Measurements from ENCODE around the gene DACH1.

DNA sequence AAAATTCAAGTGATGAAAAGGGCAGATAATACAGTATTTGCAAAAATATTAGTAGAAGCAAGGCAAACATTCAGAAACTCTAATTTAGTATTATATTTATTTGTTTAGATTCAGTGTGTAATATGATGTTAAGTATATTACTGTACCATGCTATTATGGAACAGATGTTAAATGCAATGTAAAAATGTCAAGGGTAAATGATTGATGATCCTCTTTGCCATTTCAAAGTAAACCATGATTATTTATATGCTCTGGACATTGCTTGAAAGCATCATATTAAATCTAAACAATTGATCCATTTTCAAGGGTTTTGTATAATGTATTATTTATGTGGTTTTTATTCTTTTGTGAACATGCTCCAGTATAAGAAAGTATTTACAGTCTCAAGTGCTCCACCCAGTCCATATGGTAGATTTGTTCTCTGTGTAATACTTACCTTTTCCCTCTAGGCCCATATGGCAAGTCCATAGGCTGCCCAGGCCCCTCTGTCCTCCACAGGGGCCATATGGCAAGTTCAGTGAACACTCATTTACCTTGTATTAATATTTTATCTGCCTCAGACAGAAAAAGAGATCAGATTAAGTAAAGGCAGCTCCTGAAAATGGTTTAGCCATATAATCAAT lies 353.5 kb downstream of the DACH1 start:
- TF ChIP-seq ZNF138 (CRISPR knock-in tag; conservative IDR thresholded peaks at IDR 0.05) (no peak), ZNF416 (CRISPR knock-in tag; IDR thresholded peaks at IDR 0.05) (no peak), FOXP1 (CRISPR knock-in tag; IDR thresholded peaks at IDR 0.05; ENCODE audit: borderline replicate concordance) (no peak), ZBTB21 (CRISPR knock-in tag; IDR thresholded peaks at IDR 0.05; ENCODE audit: borderline replicate concordance) (no peak), ZNF121 (CRISPR knock-in tag; IDR thresholded peaks at IDR 0.05) (no peak), RELA (CRISPR knock-in tag; IDR thresholded peaks at IDR 0.05; ENCODE audit: borderline replicate concordance) (no peak), GRHL2 (CRISPR knock-in tag; IDR thresholded peaks at IDR 0.05; ENCODE audit: insufficient replicate concordance, severe bottlenecking) (no peak), TP53 (CRISPR knock-in tag; IDR thresholded peaks at IDR 0.05) (no peak)
- TF ChIP-seq, protein P1, sequence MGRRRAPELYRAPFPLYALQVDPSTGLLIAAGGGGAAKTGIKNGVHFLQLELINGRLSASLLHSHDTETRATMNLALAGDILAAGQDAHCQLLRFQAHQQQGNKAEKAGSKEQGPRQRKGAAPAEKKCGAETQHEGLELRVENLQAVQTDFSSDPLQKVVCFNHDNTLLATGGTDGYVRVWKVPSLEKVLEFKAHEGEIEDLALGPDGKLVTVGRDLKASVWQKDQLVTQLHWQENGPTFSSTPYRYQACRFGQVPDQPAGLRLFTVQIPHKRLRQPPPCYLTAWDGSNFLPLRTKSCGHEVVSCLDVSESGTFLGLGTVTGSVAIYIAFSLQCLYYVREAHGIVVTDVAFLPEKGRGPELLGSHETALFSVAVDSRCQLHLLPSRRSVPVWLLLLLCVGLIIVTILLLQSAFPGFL (CRISPR knock-in tag; IDR thresholded peaks at IDR 0.05; ENCODE audit: borderline replicate concordance): no peak
- TF ChIP-seq, protein P2, sequence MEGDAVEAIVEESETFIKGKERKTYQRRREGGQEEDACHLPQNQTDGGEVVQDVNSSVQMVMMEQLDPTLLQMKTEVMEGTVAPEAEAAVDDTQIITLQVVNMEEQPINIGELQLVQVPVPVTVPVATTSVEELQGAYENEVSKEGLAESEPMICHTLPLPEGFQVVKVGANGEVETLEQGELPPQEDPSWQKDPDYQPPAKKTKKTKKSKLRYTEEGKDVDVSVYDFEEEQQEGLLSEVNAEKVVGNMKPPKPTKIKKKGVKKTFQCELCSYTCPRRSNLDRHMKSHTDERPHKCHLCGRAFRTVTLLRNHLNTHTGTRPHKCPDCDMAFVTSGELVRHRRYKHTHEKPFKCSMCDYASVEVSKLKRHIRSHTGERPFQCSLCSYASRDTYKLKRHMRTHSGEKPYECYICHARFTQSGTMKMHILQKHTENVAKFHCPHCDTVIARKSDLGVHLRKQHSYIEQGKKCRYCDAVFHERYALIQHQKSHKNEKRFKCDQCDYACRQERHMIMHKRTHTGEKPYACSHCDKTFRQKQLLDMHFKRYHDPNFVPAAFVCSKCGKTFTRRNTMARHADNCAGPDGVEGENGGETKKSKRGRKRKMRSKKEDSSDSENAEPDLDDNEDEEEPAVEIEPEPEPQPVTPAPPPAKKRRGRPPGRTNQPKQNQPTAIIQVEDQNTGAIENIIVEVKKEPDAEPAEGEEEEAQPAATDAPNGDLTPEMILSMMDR (IDR thresholded peaks at IDR 0.05): no peak
- TF ChIP-seq, protein P3, sequence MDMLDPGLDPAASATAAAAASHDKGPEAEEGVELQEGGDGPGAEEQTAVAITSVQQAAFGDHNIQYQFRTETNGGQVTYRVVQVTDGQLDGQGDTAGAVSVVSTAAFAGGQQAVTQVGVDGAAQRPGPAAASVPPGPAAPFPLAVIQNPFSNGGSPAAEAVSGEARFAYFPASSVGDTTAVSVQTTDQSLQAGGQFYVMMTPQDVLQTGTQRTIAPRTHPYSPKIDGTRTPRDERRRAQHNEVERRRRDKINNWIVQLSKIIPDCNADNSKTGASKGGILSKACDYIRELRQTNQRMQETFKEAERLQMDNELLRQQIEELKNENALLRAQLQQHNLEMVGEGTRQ (CRISPR knock-in tag; IDR thresholded peaks at IDR 0.05): no peak
- TF ChIP-seq, protein P4, sequence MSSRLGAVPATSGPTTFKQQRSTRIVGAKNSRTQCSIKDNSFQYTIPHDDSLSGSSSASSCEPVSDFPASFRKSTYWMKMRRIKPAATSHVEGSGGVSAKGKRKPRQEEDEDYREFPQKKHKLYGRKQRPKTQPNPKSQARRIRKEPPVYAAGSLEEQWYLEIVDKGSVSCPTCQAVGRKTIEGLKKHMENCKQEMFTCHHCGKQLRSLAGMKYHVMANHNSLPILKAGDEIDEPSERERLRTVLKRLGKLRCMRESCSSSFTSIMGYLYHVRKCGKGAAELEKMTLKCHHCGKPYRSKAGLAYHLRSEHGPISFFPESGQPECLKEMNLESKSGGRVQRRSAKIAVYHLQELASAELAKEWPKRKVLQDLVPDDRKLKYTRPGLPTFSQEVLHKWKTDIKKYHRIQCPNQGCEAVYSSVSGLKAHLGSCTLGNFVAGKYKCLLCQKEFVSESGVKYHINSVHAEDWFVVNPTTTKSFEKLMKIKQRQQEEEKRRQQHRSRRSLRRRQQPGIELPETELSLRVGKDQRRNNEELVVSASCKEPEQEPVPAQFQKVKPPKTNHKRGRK (CRISPR knock-in tag; IDR thresholded peaks at IDR 0.05; ENCODE audit: borderline replicate concordance): no peak
- TF ChIP-seq, protein P5, sequence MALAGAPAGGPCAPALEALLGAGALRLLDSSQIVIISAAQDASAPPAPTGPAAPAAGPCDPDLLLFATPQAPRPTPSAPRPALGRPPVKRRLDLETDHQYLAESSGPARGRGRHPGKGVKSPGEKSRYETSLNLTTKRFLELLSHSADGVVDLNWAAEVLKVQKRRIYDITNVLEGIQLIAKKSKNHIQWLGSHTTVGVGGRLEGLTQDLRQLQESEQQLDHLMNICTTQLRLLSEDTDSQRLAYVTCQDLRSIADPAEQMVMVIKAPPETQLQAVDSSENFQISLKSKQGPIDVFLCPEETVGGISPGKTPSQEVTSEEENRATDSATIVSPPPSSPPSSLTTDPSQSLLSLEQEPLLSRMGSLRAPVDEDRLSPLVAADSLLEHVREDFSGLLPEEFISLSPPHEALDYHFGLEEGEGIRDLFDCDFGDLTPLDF (CRISPR knock-in tag; IDR thresholded peaks at IDR 0.05): no peak
- TF ChIP-seq, protein P6, sequence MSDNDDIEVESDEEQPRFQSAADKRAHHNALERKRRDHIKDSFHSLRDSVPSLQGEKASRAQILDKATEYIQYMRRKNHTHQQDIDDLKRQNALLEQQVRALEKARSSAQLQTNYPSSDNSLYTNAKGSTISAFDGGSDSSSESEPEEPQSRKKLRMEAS (CRISPR knock-in tag; IDR thresholded peaks at IDR 0.05): no peak
